Activated naive CD4-positive, alpha-beta T cell (primary cell): ENCODE data around the gene HMCN1.

Experiments used
- DNase-seq, 4 experiments: peaks; one replicate each; lab custom pipeline; 2025; lab: John Stamatoyannopoulos, UW

HMCN1 gene

GRCh38 chr1:185966471-185966870 lies 232.3 kb downstream of the HMCN1 start:
- no peak for DNase-seq

GRCh38 chr1:185969028-185969427 lies 234.8 kb downstream of the HMCN1 start:
- no peak for DNase-seq

- no peak for DNase-seq
These were observed 235.4 kb downstream of the HMCN1 start for GRCh38 chr1:185969524-185969991.

GRCh38 chr1:185971688-185972087 lies 237.5 kb downstream of the HMCN1 start:
- DNase-seq: no peak

GRCh38 chr1:185972096-185972850 lies 238.1 kb downstream of the HMCN1 start:
- no peak for DNase-seq

- no peak for DNase-seq
These were observed 239.5 kb downstream of the HMCN1 start for GRCh38 chr1:185973645-185974044.

GRCh38 chr1:185974367-185975170 lies 240.4 kb downstream of the HMCN1 start:
- no peak for DNase-seq

GRCh38 chr1:185980891-185981290 lies 246.7 kb downstream of the HMCN1 start:
- no peak for DNase-seq

- DNase-seq: no peak
These were observed 250.1 kb downstream of the HMCN1 start for GRCh38 chr1:185984113-185984836.

GRCh38 chr1:185987611-185988321 lies 253.6 kb downstream of the HMCN1 start:
- no peak for DNase-seq

GRCh38 chr1:185990565-185990964 lies 256.4 kb downstream of the HMCN1 start:
- no peak for DNase-seq

GRCh38 chr1:185991266-185991665 lies 257.1 kb downstream of the HMCN1 start:
- DNase-seq: no peak

- no peak for DNase-seq
These were observed 262.0 kb downstream of the HMCN1 start for GRCh38 chr1:185996211-185996610.

GRCh38 chr1:185998391-185998790 lies 264.2 kb downstream of the HMCN1 start:
- no peak for DNase-seq

- no peak for DNase-seq
These were observed 268.2 kb downstream of the HMCN1 start for GRCh38 chr1:186002406-186002805.

- DNase-seq: no peak
These were observed 275.0 kb downstream of the HMCN1 start for GRCh38 chr1:186009039-186009737.

- DNase-seq: no peak
These were observed 280.3 kb downstream of the HMCN1 start for GRCh38 chr1:186014370-186015037.

GRCh38 chr1:186016856-186017255 lies 282.7 kb downstream of the HMCN1 start:
- DNase-seq: no peak

- DNase-seq: no peak
These were observed 288.0 kb downstream of the HMCN1 start for GRCh38 chr1:186022184-186022583.

- no peak for DNase-seq
These were observed 292.8 kb downstream of the HMCN1 start for GRCh38 chr1:186026946-186027345.

GRCh38 chr1:186027621-186028020 lies 293.4 kb downstream of the HMCN1 start:
- no peak for DNase-seq
